Right atrium auricular region (tissue), 2 donors: ENCODE measurements around the gene SCAPER. TPM values are rescaled to one million over a fixed set of nuclear protein-coding genes. Genes with fewer than 3 reads are reported as not detected.

Experiments used
- DNase-seq: peaks from one replicate; pipeline ENCODE4 v3.0.0-alpha.2; 2019; ENCODE audit warnings: low spot score
- H3K27ac ChIP-seq, 2 donors: fragments of 200-600 bp; sonication (generic); 1 replicate in 1 of 2; 2 replicates in 1 of 2; pipeline ENCODE4 v1.5.1; 2016 to 2019
- H3K27me3 ChIP-seq, 2 donors: fragments of 200-600 bp; sonication (generic); one replicate each; pipeline versions ENCODE4 v1.5.1 to v1.6.0; 2017 to 2019
- H3K36me3 ChIP-seq: fragments of 200-600 bp; sonication (generic); one replicate; pipeline ENCODE4 v1.5.1; 2016
- H3K4me1 ChIP-seq, 2 donors: fragments of 200-600 bp; sonication (generic); one replicate each; pipeline versions ENCODE4 v1.5.1 to v1.6.0; 2017 to 2019
- H3K4me3 ChIP-seq, 2 donors: fragments of 200-600 bp; sonication (generic); 1 replicate in 1 of 2; 2 replicates in 1 of 2; pipeline ENCODE4 v1.5.1; 2017 to 2019; ENCODE audit warnings: mild to moderate bottlenecking in 1 of 2, moderate library complexity in 1 of 2
- H3K9me3 ChIP-seq, 2 donors: fragments of 200-600 bp; sonication (generic); one replicate each; pipeline ENCODE4 v1.5.1; 2019
- CTCF ChIP-seq, 2 donors: fragments of 200-600 bp; sonication (generic); IDR thresholded peaks; one replicate each; pipeline ENCODE4 v1.5.1; 2019; ENCODE audit warnings: antibody characterized with exemption in 2 of 2
- total RNA-seq, 2 donors: library from RNA; depleted of rRNA; stranded (reverse); fragments of >200 nt; gene quantifications; one replicate each; pipeline ENCODE4 v1.1.0, GENCODE V29; 2016

Gene SCAPER
- total RNA-seq, 2 donors from 2014 or later, result 20.5 to 52.3 TPM

DNA sequence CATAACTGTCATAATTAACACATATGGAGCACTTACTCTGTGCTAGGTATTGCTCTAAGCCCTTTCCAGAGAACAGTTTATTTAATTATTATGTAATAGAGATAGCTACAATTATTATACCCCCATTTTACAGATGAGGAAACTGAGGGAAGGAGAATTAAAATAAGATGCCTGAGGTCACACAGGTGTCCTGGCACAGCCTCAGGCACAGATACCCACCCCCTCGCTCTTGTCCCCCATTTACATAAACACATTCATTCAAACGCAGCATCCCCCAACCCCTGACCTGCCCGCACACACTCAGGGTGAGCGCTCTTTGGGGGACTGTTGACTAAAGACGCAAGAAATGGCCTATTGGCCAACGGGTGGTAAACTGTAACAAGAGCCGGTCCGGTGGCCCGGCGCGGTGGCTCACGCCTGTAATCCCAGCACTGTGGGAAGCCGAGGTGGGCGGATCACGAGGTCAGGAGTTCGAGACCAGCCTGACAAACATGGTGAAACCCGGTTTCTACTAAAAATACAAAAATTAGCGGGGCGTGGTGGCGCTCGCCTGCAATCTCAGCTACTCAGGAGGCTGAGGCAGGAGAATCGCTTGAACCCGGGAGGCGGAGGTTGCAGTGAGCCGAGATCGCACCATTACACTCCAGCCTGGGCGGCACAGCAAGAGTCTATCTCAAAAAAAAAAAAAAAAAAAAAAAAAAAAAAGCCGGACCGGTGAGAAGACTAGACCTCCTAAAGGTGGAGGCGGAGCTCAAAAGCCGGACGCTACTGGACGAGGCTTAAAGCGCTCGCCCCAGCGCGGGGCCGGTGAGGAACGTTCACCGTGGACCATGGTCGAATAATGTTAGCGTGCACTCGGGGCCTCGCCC lies 570.5 kb downstream of the SCAPER start:
- Histone ChIP-seq H3K9me3 (no peaks in the 10 kb centered on the region), H3K27ac (no peak overlapping the region), H3K36me3 (no peaks in the 10 kb centered on the region), H3K4me1 (peaks cover 0 to 38% of the 10 kb centered on the region in 2 donors), H3K27me3 (peaks cover 45 to 52% of the 10 kb centered on the region in 2 donors), H3K4me3 (no peak overlapping the region)
- TF ChIP-seq CTCF (IDR thresholded peaks at IDR 0.05), result no peak
- DNase-seq, result no peak

- TF ChIP-seq CTCF (IDR thresholded peaks at IDR 0.05), result peak in 1 of 2 donors; percentile 27
- Histone ChIP-seq H3K27me3 (peaks cover 38 to 44% of the 10 kb centered on the region in 2 donors), H3K4me3 (no peak overlapping the region), H3K27ac (no peak overlapping the region), H3K4me1 (peaks cover 0 to 35% of the 10 kb centered on the region in 2 donors), H3K36me3 (no peaks in the 10 kb centered on the region), H3K9me3 (no peaks in the 10 kb centered on the region)
- DNase-seq, result no peak
Measured at GRCh38 chr15:76333720-76334437, 571.3 kb downstream of the SCAPER start.

DNA sequence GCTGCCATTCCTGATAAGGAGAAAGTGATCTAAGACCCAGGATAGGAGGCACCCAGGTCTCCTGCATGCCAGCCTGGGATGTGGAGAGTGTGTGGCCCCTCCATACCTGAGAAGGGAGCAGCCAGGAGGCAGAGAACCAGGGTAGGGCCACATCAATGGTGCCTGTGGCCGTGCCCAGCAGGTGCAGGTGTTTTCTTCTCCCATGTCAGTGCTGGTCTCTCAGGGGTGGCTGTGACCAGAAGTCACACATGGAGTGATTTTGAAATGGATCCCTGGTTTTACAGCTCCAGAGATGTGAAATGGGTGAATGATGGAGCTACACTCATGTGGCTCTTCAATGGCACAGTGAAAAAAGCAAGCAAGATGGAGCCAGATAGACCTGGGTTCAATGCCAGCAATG lies 571.8 kb downstream of the SCAPER start:
- H3K27ac ChIP-seq, result no peak overlapping the region
- no peaks in the 10 kb centered on the region for H3K9me3 ChIP-seq
- H3K4me3 ChIP-seq, result no peak overlapping the region
- no peak for TF ChIP-seq CTCF (IDR thresholded peaks at IDR 0.05)
- peaks cover 38 to 39% of the 10 kb centered on the region in 2 donors for H3K27me3 ChIP-seq
- H3K36me3 ChIP-seq, result no peaks in the 10 kb centered on the region
- peaks cover 0 to 34% of the 10 kb centered on the region in 2 donors for H3K4me1 ChIP-seq
- no peak for DNase-seq

DNA sequence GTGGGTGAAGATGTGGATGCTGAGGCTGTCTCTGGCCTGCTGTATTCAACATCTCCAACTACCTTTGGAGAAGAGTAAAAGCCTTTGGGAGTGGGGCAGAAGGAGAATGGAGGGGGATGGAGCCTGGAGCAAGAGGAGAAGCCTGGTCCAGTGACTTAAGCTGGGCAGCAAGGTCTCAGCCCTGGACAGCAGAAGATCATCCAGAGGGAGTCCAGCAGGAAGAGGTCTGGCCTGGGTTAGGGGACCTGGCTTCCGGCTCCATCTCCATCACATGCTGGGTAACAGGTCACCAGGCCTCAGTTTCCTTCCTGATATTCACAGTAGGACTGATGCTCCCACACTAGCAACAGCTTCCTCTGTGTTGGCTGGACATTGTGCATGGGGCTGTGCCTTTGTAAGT lies 572.3 kb downstream of the SCAPER start:
- no peak for DNase-seq
- no peaks in the 10 kb centered on the region for H3K36me3 ChIP-seq
- no peaks in the 10 kb centered on the region for H3K9me3 ChIP-seq
- H3K4me3 ChIP-seq, result no peak overlapping the region
- H3K27ac ChIP-seq, result no peak overlapping the region
- peaks cover 0 to 28% of the 10 kb centered on the region in 2 donors for H3K4me1 ChIP-seq
- peaks cover 33 to 38% of the 10 kb centered on the region in 2 donors for H3K27me3 ChIP-seq
- no peak for TF ChIP-seq CTCF (IDR thresholded peaks at IDR 0.05)

DNA sequence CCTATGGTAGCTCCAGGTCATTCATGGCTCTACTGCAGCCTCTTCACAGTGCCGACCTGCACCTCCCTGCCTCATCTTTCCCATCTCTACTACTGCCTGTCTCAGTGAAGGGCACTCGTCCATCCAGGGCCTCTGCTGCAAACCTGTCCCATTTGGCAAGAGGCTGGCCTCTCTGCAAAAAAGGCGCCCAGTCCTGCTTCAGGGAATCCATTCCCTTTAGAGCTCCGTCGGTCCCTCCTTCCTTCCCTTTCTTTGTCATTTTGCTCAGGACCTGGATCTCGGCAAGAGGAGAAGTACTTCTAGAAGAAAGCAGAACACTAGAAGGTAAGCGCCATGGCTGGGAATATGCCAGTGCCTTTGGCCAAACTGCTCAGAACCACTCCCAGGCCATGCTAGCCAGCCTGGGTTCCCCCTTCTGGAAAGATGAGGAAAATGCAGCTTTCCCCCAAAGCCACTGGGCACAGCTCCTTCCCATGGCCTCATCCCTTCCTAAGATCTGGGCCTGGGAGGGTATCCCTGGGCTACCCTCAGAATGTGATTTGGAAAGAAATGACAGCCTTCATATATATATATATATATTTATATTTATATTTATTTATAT lies 575.0 kb downstream of the SCAPER start:
- Histone ChIP-seq H3K36me3 (no peaks in the 10 kb centered on the region), H3K4me1 (peaks cover 0 to 2% of the 10 kb centered on the region in 2 donors), H3K27me3 (peaks cover 8 to 13% of the 10 kb centered on the region in 2 donors), H3K4me3 (no peak overlapping the region), H3K27ac (no peak overlapping the region), H3K9me3 (no peaks in the 10 kb centered on the region)
- peak; percentile 73 for DNase-seq
- TF ChIP-seq CTCF (IDR thresholded peaks at IDR 0.05), result peak; percentile 41 to 70
